PC-9 (cell line): Measurements from ENCODE around the gene HOXC6. TPM values are rescaled to one million over a fixed set of nuclear protein-coding genes. Genes with fewer than 3 reads are reported as not detected.
A peak's percentile ranks its signal among the peaks of the same experiment; 100 is the strongest.

Experiments used
- BruUV-seq: library from RNA; stranded (reverse); fragments of 400-500 nt; replicated peaks from 2 replicates; lab custom pipeline; 2021; lab: Mats Ljungman, UMichigan
- CTCF ChIA-PET: fragments of 300-600 bp; sonication (Branson Sonifier 250); formaldehyde crosslinking; loops from one replicate; lab custom pipeline; 2022; ENCODE audit warnings: antibody characterized with exemption; lab: Charles Lee
- POLR2A ChIA-PET: fragments of 300-600 bp; sonication (Branson Sonifier 250); formaldehyde crosslinking; loops from one replicate; lab custom pipeline; 2022; ENCODE audit warnings: antibody characterized with exemption; ENCODE audit not compliant: unreplicated experiment; lab: Charles Lee
- DNase-seq, 2 experiments: peaks; one replicate each; pipeline versions ENCODE4 v3.0.0 to v3.0.0-alpha.2; 2015 to 2022; ENCODE audit warnings: mixed read lengths in 1 of 2
- H2AFZ ChIP-seq: fragments of 200-600 bp; sonication (generic); 2 replicates; pipeline ENCODE4 v1.8.1; 2017; ENCODE audit warnings: antibody characterized with exemption
- H3F3A ChIP-seq: fragments of 200-600 bp; sonication (generic); 2 replicates; pipeline ENCODE4 v1.8.1; 2017; ENCODE audit warnings: antibody characterized with exemption, mild to moderate bottlenecking, low read depth; ENCODE audit not compliant: insufficient read depth
- H3K27ac ChIP-seq: fragments of 200-600 bp; sonication (generic); 2 replicates; pipeline ENCODE4 v1.6.1; 2016; ENCODE audit warnings: mixed run types
- H3K27me3 ChIP-seq: fragments of 200-600 bp; sonication (generic); 2 replicates; pipeline ENCODE4 v1.6.1; 2016; ENCODE audit warnings: low read depth, mixed run types; ENCODE audit not compliant: insufficient read depth
- H3K36me3 ChIP-seq: fragments of 200-600 bp; sonication (generic); 2 replicates; pipeline ENCODE4 v1.6.1; 2016; ENCODE audit warnings: low read depth, mixed run types
- H3K4me1 ChIP-seq: fragments of 200-600 bp; sonication (generic); replicated peaks from 2 replicates; pipeline ENCODE4 v1.6.1; 2016; ENCODE audit warnings: mixed run types; ENCODE audit not compliant: insufficient read depth
- H3K4me2 ChIP-seq: fragments of 200-600 bp; sonication (generic); 2 replicates; pipeline ENCODE4 v1.6.1; 2017; ENCODE audit warnings: mixed run types
- H3K4me3 ChIP-seq: fragments of 200-600 bp; sonication (generic); 2 replicates; pipeline ENCODE4 v1.6.1; 2016; ENCODE audit warnings: mixed run types
- H3K79me2 ChIP-seq: fragments of 200-600 bp; sonication (generic); 2 replicates; pipeline ENCODE4 v1.6.1; 2017; ENCODE audit warnings: low read depth, mixed run types
- H3K9me2 ChIP-seq: fragments of 200-600 bp; sonication (generic); 2 replicates; pipeline ENCODE4 v1.8.1; 2017; ENCODE audit warnings: mild to moderate bottlenecking; ENCODE audit not compliant: insufficient read depth
- H3K9me3 ChIP-seq: fragments of 200-600 bp; sonication (generic); 2 replicates; pipeline ENCODE4 v1.8.1; 2016; ENCODE audit warnings: low read depth; ENCODE audit not compliant: insufficient read depth
- H4K20me1 ChIP-seq: fragments of 200-600 bp; sonication (generic); 2 replicates; pipeline ENCODE4 v1.8.1; 2017; ENCODE audit not compliant: insufficient read depth
- CTCF ChIP-seq: fragments of 200-600 bp; sonication (generic); conservative IDR thresholded peaks from 2 replicates; pipeline ENCODE4 v1.6.1; 2017; ENCODE audit warnings: mixed run types, antibody characterized with exemption, mild to moderate bottlenecking, moderate library complexity
- EZH2 ChIP-seq: fragments of 200-600 bp; sonication (generic); IDR thresholded peaks from 2 replicates; pipeline ENCODE4 v1.8.0; 2017; ENCODE audit warnings: antibody characterized with exemption, low read depth
- intact Hi-C: fragments of 100-400 bp; cut with micrococcal nuclease; formaldehyde crosslinking; loops from one replicate; pipeline ENCODE4 v1.10.0; 2022; ENCODE audit not compliant: unreplicated experiment
- total RNA-seq: library from RNA; stranded (reverse); gene quantifications from 2 replicates; pipeline ENCODE4 v1.2.3, GENCODE V29; 2021

HOXC6 gene
- total RNA-seq, 1 experiment from 2014 or later: 4.1 TPM

- H3K9me2 ChIP-seq: no peaks in the 10 kb centered on the region
- no peaks in the 10 kb centered on the region for H3K27me3 ChIP-seq
- no peak overlapping the region for H3K4me3 ChIP-seq
- H4K20me1 ChIP-seq: no peaks in the 10 kb centered on the region
- TF ChIP-seq CTCF (no peak), EZH2 (no peak)
- no peaks in the 10 kb centered on the region for H3K9me3 ChIP-seq
- intact Hi-C loops: no loop called here
- DNase-seq: no peak
- no TSS peak for BruUV-seq
- H2AFZ ChIP-seq: no peak overlapping the region
- no peaks in the 10 kb centered on the region for H3K36me3 ChIP-seq
- no peaks in the 10 kb centered on the region; the same call in 1 of the 2 replicates for H3K4me1 ChIP-seq
- CTCF ChIA-PET: interaction anchor here (0.6 kb wide), 1 partner anchor 264 kb away, joined by 6 read pairs; the partner anchor contains the start of gene CISTR
- no peak overlapping the region for H3K27ac ChIP-seq
- POLR2A ChIA-PET: interaction anchor here (0.6 kb wide), 1 partner anchor 265 kb away, joined by 5 read pairs; the partner anchor contains the start of gene HNRNPA1
- no peaks in the 10 kb centered on the region for H3K79me2 ChIP-seq
- no peaks in the 10 kb centered on the region for H3F3A ChIP-seq
- no peak overlapping the region for H3K4me2 ChIP-seq
Measured at GRCh38 chr12:54015018-54015931, 13.0 kb upstream of the HOXC6 start.

GRCh38 chr12:54016051-54016450, 12.2 kb upstream of the HOXC6 start:
- Histone ChIP-seq H3K9me2 (no peaks in the 10 kb centered on the region), H3K27ac (no peak overlapping the region), H3F3A (no peaks in the 10 kb centered on the region), H3K4me1 (no peaks in the 10 kb centered on the region; the same call in 1 of the 2 replicates), H3K79me2 (no peaks in the 10 kb centered on the region), H3K4me2 (0 out of 2 replicates have a peak overlapping the region, but pooled peaks have one; percentile 99), H3K27me3 (no peaks in the 10 kb centered on the region), H2AFZ (no peak overlapping the region), H4K20me1 (no peaks in the 10 kb centered on the region), H3K9me3 (no peaks in the 10 kb centered on the region), H3K4me3 (no peak overlapping the region), H3K36me3 (no peaks in the 10 kb centered on the region)
- intact Hi-C loops: no loop called here
- no TSS peak for BruUV-seq
- ChIA-PET POLR2A (no interaction called here), CTCF (interaction anchor here (0.5 to 0.6 kb wide), 3 partner anchors 264 to 363 kb away, joined by 4 to 6 read pairs (median 5); partner anchors contain the start of gene CISTR)
- DNase-seq: no peak
- TF ChIP-seq EZH2: no peak
- TF ChIP-seq CTCF: no peak

GRCh38 chr12:54016478-54016964, 11.7 kb upstream of the HOXC6 start:
- Histone ChIP-seq H3K79me2 (no peaks in the 10 kb centered on the region), H3K4me2 (peak overlapping the region; percentile 99), H3K36me3 (no peaks in the 10 kb centered on the region), H3K4me1 (no peaks in the 10 kb centered on the region; the same call in 1 of the 2 replicates), H4K20me1 (no peaks in the 10 kb centered on the region), H3K9me2 (no peaks in the 10 kb centered on the region), H3K27me3 (no peaks in the 10 kb centered on the region), H3K27ac (no peak overlapping the region), H2AFZ (no peak overlapping the region), H3K9me3 (no peaks in the 10 kb centered on the region), H3K4me3 (peak overlapping the region; percentile 82), H3F3A (no peaks in the 10 kb centered on the region)
- DNase-seq: no peak
- ChIA-PET CTCF (interaction anchor here (0.5 to 1.8 kb wide), 6 partner anchors 8 to 363 kb away, joined by 3 to 37 read pairs (median 4); partner anchors contain the start of genes HOXC5 and HOXC8), POLR2A (no interaction called here)
- BruUV-seq: no TSS peak
- TF ChIP-seq CTCF: no peak
- TF ChIP-seq EZH2: no peak
- intact Hi-C loops: no loop called here
